GM18858 (cell line): Measurements from ENCODE around the gene DUS3L.
"Not testable (repeated sequence)": the region's sequence is repeated elsewhere in the genome, so short reads cannot be mapped to it uniquely, and the experiment has no call there.

Experiments used
- ATAC-seq: cut with Tn5 transposase; IDR thresholded peaks from one replicate; pipeline ENCODE4 v1.9.1; 2021; ENCODE audit not compliant: unreplicated experiment

Gene DUS3L

DNA sequence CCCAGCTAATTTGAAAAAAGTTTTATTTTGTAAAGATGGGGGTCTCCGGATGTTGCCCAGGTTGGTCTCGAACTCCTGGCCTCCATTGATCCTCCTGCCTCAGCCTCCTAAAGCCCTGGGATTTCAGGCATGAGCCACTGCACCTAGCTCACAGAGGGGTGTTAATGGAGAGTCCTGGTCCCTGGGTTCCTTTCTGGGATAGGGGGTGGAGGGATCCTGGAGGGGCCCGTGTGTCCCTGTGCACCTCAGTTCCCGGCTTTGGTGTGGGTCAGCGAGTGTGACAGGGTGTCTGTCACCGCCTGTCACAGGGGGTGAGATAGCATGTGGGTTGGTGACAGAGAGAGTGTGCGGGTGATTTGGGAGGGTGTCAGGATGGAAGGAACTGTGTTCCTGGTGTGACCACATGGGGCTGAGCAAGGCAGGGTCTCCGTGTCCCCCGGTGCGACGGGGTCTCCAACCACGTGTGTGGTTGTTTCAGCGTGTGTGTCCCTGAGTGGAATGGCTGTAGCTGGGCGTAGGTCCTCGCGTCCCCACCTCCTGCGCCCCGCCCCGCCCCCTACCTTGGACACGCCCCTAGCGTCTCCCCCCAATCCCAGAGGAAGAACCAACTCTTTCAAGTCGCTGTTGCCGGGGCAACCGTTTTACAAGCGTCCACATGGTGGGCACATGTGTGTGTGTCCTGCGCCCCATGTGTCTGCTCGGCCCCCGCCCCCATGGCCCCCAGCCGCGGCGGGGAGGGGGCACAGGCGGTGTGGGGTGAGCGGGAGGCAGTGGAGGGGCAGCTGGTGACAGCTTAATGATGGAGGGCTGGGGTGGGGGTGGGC, 11.0 kb upstream of the DUS3L start:
- no peak for ATAC-seq

DNA sequence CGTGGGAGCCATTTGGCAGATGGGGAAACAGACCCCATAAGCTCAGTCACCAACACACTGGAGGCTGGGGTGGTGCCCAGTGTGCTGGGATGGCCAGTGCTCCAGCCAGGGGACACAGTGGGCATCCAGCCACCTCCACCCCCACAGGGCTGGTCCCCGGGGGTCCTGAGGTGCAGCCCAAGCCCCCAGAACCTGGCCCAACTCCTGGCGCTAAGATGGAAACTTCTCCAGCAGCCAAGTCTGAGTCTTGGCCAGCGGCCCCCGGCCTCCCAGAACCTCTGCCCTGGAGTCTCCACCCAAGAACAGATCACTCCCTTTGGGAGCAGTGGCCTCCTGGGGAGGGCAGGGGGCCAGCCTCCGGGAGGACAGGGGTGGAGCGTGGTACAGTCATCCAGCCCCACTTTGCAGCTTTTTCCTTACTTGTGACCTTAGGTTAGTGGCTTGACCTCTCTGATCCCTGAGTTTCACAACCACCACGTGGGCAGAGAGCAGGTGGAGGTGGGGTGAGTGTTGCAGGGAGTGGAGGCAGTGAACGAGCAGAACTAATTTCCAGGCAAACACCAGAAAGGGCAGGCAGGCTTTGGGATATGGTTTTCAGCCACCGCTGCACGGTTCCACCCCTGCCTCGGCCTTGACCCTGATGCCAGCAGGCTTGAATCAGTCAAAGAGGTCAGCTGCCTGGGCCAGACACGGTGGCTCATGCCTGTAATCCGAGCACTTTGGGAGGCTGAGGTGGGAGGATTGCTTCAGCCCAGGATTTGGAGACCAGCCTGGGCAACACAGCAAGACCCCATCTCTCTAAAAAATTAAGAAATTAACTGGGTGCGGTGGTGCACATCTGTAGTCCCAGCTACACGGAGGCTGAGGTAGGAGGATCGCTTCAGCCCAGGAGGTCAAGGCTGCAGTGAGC, 9.7 kb upstream of the DUS3L start:
- ATAC-seq = no peak

DNA sequence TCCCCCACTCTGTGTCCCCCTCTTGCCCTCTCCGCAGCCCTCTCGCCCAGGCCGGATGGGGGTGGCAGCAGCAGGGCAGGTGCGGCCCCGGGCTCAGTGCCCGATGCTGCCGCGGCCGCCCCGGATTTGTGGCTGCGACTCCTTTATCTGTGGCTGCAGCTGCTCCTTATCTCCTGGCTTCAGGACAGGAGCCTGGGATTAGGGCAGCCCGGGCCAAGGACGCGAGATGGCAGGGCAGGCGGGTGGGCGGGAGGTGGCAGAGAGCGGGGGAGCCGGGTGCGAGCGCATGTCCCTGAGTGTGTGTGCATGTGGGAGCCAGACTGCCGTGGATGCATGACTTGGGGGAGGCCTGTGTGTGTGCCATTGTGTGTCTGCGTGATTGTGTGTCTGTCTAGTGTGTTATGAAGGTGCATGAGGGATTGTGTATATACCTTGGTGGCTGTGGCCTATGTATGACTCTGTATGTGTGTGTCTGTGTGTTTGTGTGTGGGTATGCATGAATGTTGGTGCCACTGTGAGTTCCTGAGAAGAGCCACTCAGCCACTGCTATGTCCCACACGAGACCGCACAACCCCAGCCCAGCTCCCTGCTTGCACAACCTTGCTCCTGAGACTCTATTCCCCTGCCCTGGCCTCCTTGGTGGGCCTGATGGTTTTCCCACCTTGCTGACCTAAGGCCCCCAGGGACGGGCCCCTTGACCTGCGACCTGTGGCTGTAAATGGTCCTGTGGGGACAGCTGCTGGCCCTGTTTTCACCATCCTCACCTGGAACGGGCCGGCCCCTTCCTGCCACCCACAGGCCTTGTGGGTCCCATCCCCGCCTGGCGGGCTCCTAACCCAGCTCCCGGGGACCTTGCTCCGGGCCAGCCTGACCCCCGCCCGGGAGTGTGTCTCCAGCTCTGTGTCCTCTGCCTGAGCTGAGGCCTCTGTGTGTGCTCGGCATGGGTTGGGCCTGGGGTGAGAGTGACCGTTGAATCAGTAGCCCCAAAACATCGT, 8.6 kb upstream of the DUS3L start:
- no peak for ATAC-seq

DNA sequence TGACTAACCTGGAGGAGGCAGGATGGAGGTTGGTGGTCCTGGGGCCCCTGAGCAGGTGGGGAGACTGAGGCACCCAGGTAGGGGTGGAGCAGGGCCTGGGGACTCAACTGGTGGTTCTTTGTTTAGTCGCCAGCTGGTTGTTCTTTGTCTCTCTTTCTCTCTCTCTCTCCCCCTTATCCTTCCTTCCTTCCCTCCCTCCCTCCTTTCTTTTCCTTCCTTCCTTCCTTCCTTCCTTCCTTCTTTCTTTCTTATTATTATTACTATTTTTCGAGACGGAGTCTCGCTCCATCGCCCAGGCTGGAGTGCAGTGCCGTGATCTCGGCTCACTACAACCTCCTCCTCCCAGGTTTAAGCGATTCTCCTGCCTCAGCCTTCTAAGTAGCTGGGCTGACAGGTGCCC, 7.3 kb upstream of the DUS3L start:
- ATAC-seq = no peak

DNA sequence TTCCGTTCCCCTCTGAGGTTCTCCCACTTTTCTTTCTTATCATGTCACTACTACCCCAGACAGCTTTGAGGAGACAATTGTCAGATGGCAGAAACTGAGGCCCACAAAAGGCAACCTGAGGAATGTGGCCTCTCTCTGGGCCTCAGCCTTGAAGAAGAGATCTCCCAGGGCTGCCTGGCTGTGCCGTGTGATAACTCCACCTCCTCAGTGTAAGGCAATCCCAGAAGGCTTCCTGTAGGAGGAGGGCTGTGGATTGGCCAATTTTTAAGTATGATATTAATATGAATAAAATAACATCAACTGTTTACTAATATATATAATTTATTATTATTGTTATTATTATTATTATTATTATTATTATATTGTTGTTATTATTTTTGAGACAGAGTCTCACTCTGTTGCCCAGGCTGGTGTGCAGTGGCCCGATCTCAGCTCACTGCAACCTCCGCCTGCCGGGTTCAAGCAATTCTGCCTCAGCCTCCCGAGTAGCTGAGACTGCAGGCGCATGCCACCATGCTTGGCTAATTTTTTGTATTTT, 4.5 kb upstream of the DUS3L start:
- no peak for ATAC-seq

DNA sequence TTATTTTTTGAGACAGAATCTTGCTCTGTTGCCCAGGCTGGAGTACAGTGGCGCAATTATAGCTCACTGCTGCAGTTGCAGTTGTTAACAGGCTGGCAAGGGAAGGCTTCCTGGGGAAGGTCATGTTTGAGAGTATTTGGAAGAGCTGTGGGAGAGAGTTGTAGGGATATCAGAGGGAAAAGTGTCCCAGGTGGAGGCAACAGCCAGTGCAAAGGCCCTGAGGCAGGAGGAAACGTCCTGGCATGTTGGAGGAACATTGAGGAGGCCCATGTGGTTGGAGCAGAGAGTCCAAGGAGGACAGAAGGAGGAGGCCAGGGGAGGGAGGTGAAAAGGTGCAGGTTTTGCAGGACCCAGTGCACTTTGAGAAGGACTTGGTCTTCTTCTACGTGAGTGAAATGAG, 2.2 kb upstream of the DUS3L start:
- ATAC-seq = no peak

DNA sequence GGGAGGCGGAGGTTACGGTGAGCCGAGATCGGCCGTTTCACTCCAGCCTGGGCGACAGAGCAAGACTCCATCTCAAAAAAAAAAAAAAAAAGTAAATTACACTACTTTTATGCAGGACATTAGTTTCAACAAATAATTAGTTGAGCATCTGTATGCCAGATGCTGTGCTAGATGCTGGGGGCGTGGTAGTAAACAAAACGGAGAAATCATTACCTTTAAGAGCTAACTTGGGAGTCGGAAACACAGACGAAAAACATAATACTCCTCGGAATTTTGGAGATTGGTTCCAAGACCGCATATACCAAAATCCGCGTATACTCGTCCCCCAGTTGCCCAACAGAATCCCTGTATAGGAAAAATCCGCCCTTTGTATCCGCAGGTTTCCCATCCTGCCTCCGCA, 1.3 kb upstream of the DUS3L start:
- no peak for ATAC-seq

DNA sequence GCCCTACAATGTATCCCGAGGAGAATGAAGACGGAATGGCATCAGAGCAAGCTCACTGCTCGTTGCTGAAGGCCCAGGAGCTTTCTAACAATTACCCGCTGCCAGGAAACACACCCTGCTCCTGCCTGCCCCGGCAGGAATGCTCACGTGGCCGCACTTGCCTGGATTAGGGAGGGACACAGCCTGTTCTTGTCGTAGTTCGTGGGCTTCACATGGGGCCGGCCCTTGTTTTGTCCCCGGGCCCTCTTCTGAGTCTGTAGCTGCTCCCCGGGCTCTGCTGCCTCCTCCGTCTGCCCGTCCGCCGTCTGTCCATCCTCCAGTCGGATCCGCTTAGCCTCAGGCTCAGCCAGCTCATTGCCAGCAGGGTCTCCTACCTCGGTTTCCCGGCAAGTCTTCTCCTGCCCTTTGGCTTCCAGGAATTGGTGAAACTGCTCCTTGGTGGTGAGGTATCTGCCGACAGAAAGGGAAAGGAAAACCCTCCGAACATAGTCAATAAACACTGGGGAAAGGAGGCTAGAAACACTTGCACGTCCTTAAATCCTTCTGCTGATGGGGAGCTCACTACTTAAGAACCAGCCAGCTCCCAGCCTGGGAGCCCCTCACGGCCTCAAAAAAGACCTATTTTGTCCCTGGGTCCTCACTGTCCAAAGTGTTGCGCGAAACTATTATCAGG, 941 bp downstream of the DUS3L start:
- ATAC-seq = no peak

DNA sequence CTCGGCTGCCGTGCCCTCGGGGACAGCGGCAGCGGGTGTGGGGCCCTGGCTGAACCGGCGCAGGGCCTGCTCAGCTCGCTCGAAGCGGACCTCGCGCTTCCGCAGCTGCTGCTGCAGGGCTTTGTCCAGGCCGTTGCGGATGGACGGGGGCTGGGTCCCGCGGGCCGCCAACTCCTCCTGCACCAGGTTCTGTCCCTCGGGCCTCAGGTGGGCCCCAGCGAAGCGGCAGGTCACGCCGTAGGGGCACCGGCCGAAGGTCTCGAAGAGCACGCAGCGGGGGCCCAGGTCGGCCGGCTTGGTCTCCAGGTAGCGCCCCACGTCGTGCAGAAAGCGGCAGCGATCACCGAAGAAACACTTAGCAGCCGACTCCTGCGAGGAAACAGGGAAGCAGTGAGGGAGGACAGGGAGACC, 1.6 kb downstream of the DUS3L start:
- ATAC-seq = no peak

DNA sequence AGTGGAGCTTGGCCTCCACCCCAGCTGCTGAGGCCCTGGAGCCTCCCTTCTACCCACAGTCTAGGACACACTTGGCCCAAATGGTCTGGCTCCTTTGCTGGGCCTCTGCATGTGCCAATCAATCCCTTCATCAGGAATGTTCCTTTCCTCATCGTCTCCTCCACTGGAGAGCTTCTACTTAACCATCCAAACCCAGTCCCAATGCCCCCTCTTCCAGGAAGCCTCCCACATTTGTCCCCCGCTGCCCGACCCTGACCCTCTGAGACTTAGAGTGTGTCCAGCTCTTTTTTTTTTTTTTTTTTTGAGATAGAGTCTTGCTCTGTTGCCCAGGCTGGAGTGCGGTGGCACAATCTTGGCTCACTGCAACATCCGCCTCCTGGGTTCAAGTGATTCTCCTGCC, 2.5 kb downstream of the DUS3L start:
- ATAC-seq = no peak

DNA sequence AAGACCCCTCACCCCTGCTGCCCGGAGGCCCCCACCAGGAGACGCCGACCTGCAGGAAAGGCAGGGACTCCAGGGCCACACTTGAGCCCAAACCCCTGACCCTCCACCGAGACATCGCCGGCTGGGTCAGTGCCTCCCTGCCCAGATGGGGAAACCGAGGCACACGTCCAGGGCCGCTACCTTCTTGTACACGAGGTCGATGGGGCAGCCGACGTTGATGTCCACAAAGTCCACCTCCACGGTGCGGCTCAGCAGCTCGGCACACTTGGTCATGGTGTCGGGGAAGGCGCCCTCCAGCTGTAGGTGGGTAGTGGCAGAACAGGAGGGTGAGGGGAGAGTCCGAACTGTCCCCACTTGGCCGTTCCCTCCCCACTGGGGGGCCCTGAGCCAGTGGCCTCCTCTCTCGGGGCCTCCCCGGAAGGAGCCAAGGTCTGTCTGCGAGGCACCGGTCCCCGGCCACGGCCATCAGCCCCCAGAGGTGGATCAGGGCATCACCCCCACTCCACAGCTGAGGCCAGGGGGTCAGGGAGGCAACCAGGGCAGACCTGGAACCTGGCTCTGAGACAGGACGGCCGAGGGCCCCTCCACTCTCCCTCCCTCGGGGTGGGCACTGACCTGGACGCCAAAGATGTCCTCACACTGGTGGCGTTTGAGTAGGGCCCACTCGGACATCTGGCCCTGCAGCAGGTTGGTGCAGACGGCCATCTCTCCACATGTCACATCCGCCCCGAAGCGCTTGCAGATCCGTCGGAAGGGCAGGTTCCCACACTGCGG, 3.4 kb downstream of the DUS3L start:
- no peak for ATAC-seq

DNA sequence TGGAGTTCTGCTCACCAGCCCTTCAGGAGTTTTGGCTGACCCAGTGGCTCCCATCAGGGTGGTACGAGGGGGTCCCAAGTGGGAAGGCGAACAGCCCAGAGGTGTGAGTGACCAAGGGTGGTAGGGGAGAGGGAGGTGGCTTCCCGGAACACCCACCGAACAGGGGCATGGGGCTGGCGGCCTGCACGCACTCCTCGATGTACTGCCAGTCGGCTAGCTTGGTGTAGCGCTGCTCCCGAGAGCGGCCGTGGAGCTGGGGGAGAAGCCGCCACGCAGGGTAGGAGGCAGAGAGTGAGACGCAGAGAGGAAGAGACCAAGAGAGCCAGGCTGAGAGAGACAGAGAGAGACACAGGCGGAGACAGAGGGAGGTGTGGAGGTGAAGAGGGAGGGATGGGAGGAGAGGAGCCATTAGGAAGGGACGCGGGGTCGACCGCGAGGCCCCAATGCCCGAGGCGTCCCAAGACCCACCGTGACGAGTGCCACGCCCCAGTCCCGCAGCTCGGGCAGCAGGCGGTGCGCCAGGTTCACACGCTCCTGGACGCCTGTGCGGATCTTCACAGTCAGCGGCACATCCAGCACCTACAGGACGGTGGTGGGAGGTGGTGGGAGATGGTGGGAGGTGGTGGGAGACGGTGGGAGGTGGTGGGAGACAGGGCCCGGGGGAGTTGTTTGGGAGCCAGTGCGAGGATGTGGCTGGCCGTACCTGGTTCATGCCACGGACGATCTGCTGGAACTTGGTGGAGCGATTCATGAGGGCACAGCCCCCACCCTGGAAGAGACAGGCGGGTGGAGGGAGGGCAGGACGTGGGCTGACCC, 4.2 kb downstream of the DUS3L start:
- no peak for ATAC-seq

DNA sequence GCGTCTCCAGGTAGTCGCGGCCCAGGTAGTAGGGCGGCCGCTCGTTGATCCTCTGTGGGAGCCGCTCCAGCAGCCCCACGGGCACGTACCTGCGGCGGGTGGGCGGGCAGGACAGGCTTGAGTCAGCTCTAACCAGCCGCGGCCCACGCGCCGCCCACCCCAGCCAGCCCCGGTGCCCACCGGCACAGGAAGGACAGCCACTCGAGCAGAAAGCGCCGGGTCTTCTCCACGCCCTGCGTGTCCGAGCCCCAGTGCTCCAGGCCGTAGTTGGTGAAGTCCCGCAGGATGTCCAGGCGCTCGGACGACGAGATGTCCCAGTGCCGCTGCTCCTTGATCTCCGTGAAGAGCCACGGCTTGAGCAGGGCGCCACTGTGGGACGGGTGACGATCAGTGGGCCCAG, 5.5 kb downstream of the DUS3L start:
- no peak for ATAC-seq

DNA sequence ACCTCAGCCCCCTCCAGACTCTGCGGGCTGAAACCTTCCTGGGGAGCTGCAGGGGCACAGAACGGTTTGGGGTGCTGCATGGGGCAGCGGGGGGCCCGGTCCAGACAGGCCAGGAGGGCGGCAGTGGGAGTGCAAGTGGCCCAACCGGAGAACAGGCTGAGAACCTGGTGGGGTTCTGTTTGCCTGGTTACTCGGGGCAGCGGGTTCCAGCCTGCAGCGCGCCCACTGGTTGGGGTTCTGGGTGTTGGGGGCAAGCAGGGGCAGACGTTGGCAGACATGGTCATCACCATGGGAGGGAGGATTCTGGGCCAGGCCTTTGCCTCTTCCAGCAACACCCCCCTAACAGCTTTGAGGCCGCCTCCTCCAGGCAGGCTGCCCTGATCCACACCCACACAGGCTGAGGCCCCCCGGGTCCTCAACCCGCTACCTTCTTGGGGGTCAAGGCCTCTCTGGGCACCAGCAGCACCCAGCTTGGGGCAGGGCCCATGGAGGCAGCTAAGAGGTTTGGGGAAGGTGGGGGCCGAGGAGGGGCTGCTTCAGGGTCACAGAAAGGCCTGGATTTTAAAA, 6.3 kb downstream of the DUS3L start, which contains the start of gene PRR22:
Gene PRR22 (minus strand): TSS at position 166 of the 567 bp plus-strand sequence. CDS start 86 bp downstream, at position 80.
- ATAC-seq = no peak

DNA sequence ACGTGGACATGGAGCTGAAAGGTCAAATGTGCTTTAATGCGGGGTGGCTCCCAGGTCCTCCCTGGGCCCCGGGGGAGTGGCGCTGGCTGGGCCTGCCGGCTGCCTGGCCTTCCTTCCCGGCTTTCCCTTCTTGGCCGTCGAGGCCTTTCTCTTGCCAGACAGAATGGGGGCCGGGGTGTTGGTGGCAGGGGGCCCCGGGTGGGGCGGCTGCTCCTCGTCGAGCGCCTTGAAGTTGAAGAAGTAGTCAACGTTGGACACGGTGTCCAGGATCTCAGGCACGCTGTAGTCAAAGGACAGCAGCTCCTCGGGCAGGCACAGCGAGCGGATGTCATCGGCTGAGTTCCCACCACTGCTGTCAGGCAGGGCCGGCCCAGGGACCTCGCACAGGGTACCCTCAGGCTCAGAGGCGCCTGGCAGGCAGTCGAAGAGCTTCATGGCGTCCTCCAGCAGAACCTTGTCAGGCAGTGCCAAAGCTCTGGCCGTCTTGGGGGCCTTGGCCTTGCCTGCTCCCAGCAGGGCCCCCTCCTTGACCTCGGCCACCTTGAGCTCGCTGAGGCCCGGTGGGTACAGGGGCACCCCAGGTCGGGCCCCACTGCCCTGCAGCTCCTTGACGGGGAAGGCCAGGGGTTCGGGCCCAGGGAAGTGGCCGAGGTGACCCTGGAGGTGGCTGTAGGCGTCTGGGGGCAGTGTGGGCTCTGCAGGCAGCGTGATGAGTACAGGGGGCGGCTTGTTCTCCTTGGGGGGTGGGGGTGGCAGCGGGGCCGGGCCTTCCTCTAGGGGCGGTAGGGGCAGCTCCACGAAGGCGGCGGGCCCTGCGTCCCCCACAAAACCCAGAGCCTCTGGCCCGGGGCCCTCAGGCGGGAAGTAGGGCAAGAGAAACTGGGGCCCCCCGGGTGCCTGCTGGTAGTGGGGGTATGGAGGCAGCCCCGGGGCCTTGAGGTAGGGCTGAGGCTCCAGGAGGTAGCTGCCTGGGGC, 7.7 kb downstream of the DUS3L start:
- ATAC-seq = no peak

DNA sequence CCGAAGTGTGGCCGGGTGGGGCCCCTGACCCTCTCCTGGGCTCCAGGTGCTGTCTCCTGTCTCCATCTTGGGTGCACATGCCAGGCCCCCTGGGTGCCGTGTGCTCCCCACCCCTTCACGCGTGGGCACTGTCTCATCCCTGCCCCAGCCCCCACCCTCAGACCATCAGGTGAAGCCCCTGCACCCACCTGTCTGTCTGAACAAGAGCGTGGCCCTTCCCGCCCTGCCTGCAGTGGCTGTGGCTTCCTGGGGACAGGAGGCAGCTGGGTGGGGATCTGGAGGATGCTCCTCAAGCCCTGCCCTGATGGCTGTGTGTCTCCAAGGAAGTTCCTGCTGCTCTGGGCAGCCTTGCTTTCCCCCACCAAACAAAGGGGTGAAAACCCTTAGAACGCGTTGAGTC, 8.6 kb downstream of the DUS3L start:
- no peak for ATAC-seq

DNA sequence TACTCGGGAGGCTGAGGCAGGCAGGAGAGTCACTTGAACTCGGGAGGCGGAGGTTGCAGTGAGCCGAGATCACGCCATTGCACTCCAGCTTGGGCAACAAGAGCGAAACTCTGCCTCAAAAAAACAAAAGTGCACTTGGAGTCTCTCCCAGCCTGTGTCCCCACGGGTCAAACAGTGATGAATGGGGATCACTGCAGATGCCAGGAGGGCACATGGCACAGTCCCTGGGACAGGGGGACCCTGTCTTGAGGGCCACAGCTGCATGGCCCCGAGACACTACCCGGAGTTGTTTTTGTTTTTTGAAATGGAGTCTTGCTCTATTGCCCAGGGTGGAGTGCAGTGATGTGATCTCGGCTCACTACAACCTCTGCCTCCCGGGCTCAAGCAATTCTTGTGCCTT, 10.0 kb downstream of the DUS3L start:
- not testable (repeated sequence) for ATAC-seq
